GM18508 (cell line): ENCODE measurements around the gene HERPUD1.

ENCODE experiments used
- ATAC-seq: cut with Tn5 transposase; IDR thresholded peaks from one replicate; pipeline ENCODE4 v1.9.1; 2021; ENCODE audit warnings: moderate number of reproducible peaks; ENCODE audit not compliant: insufficient read depth, unreplicated experiment

Gene HERPUD1

DNA sequence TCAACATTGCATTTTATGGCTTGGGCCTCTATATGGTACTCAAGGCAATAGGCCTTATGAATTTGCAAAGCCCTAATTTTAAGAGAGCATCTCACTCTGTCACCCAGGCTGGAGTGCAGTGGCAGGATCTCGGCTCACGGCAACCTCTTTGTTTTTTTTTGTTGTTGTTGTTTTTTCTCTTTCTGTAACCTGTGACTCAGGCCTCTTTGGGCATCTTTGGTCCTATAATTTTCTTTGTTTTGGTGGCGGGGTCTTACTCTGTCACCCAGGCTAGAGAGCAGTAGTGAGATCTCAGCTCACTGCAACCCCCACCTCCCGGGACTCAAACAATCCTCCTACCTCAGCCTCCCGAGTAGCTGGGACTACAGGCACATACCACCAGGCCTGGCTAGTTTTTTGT is 21.8 kb upstream of the HERPUD1 start:
- ATAC-seq, result no peak

- ATAC-seq, result no peak
Observed at GRCh38 chr16:56910654-56911539, 21.0 kb upstream of the HERPUD1 start.

DNA sequence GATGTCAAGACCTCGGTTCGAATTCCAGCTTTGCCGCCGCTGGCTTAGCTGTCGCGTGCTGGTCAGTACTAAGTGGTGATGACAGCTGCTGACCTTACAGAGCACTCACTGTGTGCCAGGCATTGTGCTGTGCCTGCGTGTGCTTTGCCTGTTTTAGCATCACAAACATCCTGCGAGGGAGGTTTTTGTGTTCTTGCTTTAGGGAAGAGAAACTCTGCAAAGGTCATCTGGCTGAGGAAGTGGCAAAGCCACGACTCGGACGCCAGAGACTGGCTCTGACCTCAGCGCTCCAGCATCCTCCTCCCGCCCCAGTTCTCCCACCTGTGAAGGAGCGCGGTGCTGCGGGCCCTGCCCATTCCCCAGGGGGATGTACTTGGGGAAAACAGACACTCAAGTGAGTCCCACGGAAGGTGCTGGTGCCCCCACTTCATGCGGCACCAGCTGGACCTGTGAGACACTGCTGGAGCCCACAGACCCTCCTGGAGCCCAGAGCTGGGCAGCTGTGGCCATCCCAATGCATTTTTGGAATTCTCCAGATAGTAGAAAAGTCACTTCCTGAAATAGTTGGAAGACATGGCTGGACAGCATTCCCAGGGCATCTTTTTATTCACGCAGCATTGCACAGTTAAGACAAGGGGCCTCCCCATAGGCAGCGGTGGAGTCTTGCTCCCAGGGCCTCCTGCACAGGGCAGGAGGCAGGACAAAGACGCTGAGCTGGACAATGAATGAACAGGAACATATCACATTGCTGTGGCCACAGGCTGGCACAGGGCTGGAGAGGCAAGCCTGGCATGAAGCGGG is 20.0 kb upstream of the HERPUD1 start:
- no peak for ATAC-seq

GRCh38 chr16:56912746-56913708 is 18.9 kb upstream of the HERPUD1 start:
- no peak for ATAC-seq

GRCh38 chr16:56914896-56915295 is 17.0 kb upstream of the HERPUD1 start:
- ATAC-seq, result no peak

GRCh38 chr16:56915336-56916119 is 16.4 kb upstream of the HERPUD1 start:
- no peak for ATAC-seq

DNA sequence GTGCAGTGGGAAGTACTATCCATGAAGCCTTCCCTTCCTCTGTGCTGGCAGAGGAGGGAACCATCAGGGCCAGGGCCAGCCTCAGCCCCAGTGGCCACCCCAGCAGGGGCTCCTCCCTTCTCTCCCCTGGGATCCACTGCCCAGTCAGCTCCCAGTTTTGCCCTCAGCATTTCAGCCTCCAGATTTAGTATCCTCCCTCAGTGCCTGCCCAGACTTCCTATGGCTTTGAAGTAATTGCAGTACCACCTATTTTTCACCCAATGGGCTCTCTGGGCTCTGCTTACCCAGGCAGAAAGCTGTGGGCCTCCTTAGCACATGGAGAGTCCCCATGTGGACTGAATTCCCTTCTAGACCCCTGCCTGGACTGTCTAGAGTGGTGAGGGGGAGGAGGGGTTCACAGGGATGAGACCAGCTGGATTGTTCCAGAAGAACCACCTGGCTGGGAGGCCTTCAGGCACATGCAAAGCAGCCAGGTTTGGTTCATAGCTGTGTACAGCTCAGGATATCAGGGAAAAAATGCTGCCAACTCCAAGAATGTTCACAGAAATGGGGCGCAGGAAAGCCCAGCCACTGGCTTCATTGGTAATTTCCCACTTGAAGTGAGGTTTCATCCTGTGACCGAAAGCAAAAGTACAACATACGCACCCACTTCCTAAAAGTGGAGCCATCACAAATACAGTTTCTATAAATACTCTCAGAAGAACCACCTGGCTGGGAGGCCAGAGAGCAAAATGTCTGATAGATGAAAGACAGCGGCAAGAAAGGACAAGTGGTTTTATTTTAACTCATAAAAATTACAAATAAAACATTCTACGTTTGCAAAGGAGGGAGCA is 15.2 kb upstream of the HERPUD1 start:
- peak; percentile 63 for ATAC-seq

- no peak for ATAC-seq
Observed at GRCh38 chr16:56918467-56919012, 13.4 kb upstream of the HERPUD1 start.

DNA sequence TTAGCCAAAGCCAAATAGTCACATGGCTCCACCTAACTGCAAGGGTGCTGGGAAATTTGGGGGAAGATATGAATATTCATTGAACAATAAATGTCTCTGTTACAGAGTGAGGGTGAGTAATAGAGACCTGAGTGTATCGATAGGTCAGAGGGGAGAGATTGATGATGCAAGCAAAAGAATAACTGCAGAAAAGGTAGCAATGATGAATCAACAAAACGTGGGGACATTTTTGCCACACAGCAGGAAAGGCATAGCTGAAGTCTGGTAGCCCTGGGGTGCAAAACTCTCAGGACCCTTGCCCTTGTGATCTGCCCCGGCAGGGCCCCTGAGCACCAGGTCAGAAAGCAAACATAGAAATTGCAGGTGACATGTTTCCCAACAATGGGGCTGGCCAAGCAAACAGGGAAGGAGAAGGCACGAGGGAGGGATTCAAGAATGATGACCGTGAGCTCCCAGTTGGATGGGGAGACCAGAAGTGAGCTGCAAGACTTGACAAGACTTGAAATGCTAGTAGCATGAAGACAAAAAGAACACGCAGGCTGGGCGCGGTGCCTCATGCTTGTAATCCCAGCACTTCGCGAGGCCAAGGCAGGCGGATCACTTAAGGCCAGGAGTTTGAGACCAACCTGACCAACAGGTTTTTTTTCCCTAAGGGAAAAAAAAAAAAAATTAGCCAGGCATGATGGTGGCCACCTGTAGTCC is 12.7 kb upstream of the HERPUD1 start:
- ATAC-seq, result no peak

DNA sequence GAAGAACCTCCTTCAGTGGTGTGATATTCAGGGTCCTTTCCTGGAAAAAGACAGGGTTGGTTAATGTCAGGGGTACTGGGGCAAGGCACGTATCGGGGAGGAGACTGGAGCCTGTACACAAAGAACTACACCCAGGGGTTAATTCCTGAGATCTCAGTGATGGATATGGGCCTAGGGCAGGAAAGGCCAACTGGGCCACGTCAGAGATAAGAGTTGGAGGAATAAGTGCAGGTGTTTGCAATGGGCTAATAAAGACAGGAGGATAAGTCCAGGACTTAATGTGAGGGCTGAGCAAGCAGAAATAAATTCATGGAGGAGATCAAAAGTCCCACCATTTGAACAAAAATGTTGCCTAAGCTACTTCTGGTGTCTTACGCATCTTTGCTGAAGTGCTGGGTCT is 10.4 kb upstream of the HERPUD1 start:
- ATAC-seq, result no peak

- ATAC-seq, result no peak
Observed at GRCh38 chr16:56923481-56924091, 8.4 kb upstream of the HERPUD1 start.

- ATAC-seq, result no peak
Observed at GRCh38 chr16:56927471-56927870, 4.5 kb upstream of the HERPUD1 start.

DNA sequence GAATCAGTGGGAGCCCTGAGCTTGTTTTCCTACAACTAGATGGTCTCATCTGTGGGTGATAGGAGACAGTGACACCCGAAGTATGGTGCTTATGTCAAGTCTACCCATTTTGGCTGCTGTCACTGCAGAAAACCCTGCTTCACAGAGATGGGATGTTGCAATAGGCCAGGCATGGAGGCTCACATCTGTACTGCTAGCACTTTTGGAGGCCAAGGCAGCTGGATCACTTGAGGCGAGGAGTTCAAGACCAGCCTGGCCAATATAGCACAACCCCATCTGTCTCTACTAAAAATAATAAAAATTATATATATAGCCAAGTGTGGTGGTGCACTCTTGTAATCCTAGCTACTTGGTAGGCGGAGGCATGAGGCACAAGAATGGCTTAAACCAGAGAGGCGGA is 2.3 kb upstream of the HERPUD1 start:
- no peak for ATAC-seq

- no peak for ATAC-seq
Observed at GRCh38 chr16:56930486-56931270, 1.3 kb upstream of the HERPUD1 start.

DNA sequence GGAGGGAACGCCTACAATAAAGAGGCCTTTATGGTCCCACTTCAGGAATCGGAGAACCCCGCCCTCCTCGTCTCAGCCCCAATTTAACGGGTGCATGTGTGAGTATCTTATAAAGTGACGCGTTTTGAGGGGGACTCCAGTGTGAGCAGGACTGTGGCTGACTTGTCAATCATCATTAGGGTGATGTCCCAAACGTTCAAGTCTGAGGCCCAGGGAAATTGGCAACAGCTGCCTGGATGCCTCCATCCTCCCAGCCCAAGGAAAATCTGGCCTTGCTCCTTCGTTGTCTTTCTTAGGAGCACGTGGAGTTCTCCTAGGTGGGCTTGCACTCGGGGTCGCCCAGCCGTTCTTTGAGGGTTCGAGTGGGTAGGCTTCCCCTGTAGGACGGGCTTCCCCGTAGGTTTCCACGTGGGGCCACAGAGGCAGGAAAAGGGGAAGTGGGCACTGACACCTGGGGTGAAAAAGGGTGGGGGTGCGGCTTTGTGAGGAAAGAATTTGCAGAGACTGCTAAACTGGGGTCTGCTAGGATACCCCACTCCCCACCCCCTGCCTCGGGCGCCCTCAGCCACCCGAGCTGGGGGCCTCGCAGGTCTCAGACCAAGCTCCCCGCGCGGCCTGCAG is 561 bp upstream of the HERPUD1 start:
- peak; percentile 22 for ATAC-seq
